Measurements from ENCODE around the gene VSIR.

- TF ChIP-seq CTCF (IDR thresholded peaks at IDR 0.05) (no peak), POLR2A (IDR thresholded peaks at IDR 0.05) (no peak)
Observed at GRCh38 chr10:71736570-71736952, 36.8 kb downstream of the VSIR start.
